Colonic mucosa (tissue), 4 donors: ENCODE data around the gene BRINP1. TPM values are rescaled to one million over a fixed set of nuclear protein-coding genes. Genes with fewer than 3 reads are reported as not detected.

Experiments used
- DNase-seq: peaks from one replicate; pipeline ENCODE4 v3.0.0-alpha.2; 2020
- H3K27ac ChIP-seq: fragments of 200-600 bp; one replicate; pipeline ENCODE4 v1.8.0; 2021
- H3K27me3 ChIP-seq: fragments of 200-600 bp; one replicate; pipeline ENCODE4 v1.8.0; 2021
- H3K36me3 ChIP-seq: fragments of 200-600 bp; one replicate; pipeline ENCODE4 v1.8.0; 2021
- H3K4me1 ChIP-seq: fragments of 200-600 bp; one replicate; pipeline ENCODE4 v1.8.0; 2021; ENCODE audit warnings: mild to moderate bottlenecking
- H3K4me3 ChIP-seq: fragments of 200-600 bp; one replicate; pipeline ENCODE4 v1.8.0; 2021
- H3K9ac ChIP-seq, 2 donors: one replicate each; pipeline ENCODE4 v1.7.0; 2013; ENCODE audit warnings: control low read depth in 2 of 2, low read depth in 2 of 2, low read length in 2 of 2
- H3K9me3 ChIP-seq: fragments of 200-600 bp; one replicate; pipeline ENCODE4 v1.8.0; 2021
- intact Hi-C: fragments of 100-400 bp; cut with DNase I; formaldehyde crosslinking; loops from one replicate; pipeline ENCODE4 v1.14.1; 2022
- total RNA-seq, 2 donors: library from RNA; stranded (reverse); fragmentation: NEBNext Ultra II Directional in 1 of 2; extraction: Animal tissue kit (Norgen Biotek cat#: 25700) in 1 of 2; gene quantifications; one replicate each; pipeline ENCODE4 v1.2.1, GENCODE V29; 2021
- TF ChIP-seq, protein P1 (sequence below): fragments of 200-600 bp; IDR thresholded peaks from one replicate; pipeline ENCODE4 v1.8.0; 2022; ENCODE audit warnings: antibody characterized with exemption, mild to moderate bottlenecking
- donor health status: healthy.
- donor health status: DM: no; HTN: no; CAD: no.
- donor health status: DM: no; HTN: no; CAD: no.

The BRINP1 gene
- total RNA-seq, 2 donors from 2014 or later = 0.10 to 0.13 TPM

DNA sequence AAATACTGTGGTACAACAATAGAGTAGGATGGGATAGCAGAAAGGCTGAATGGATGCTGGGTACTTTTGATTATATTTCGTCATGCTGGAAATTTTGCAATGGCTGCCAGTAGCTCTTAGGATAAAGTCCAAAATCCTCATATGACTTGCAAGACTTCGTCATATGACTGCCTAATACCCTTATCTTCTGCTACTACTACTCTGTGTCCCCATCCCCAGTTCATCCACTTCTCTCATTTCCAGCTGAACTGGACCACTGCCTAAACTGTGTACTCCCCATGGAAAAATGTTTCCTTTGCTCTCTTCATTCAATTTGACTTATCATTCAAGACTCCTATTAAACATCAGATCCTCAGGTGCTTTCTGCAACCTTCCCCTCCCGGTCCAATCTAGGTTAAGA is 212.9 kb downstream of the BRINP1 start:
- TF ChIP-seq, protein P1, sequence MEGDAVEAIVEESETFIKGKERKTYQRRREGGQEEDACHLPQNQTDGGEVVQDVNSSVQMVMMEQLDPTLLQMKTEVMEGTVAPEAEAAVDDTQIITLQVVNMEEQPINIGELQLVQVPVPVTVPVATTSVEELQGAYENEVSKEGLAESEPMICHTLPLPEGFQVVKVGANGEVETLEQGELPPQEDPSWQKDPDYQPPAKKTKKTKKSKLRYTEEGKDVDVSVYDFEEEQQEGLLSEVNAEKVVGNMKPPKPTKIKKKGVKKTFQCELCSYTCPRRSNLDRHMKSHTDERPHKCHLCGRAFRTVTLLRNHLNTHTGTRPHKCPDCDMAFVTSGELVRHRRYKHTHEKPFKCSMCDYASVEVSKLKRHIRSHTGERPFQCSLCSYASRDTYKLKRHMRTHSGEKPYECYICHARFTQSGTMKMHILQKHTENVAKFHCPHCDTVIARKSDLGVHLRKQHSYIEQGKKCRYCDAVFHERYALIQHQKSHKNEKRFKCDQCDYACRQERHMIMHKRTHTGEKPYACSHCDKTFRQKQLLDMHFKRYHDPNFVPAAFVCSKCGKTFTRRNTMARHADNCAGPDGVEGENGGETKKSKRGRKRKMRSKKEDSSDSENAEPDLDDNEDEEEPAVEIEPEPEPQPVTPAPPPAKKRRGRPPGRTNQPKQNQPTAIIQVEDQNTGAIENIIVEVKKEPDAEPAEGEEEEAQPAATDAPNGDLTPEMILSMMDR = no peak
- Histone ChIP-seq H3K27me3 (no peaks in the 10 kb centered on the region), H3K27ac (no peak overlapping the region), H3K4me1 (no peaks in the 10 kb centered on the region), H3K36me3 (no peaks in the 10 kb centered on the region), H3K9ac (no peak overlapping the region), H3K9me3 (no peaks in the 10 kb centered on the region), H3K4me3 (no peak overlapping the region)
- no peak for DNase-seq
- intact Hi-C loops = no loop called here

DNA sequence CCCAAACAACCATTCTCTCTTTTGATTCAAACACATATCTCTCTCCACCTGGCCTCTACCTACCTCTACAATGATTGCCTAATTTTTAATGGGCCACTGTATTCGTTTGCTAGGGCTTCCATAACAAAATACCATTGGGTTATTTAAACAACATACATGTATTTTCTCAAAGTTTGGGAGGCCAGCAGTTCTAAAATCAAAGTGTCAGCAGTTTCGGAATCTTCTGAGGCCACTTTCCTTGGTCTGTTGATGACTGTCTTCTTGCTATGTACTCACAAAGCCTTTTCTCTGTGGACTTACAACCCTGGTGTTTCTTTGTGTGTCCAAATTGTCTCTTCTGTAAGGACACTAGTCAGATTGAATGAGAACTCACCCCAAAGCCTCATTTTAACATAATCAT is 214.7 kb downstream of the BRINP1 start:
- Histone ChIP-seq H3K9me3 (no peaks in the 10 kb centered on the region), H3K9ac (no peak overlapping the region), H3K27me3 (no peaks in the 10 kb centered on the region), H3K4me1 (no peaks in the 10 kb centered on the region), H3K4me3 (no peak overlapping the region), H3K27ac (no peak overlapping the region), H3K36me3 (no peaks in the 10 kb centered on the region)
- intact Hi-C loops = no loop called here
- DNase-seq = no peak
- TF ChIP-seq, protein P1 = no peak

DNA sequence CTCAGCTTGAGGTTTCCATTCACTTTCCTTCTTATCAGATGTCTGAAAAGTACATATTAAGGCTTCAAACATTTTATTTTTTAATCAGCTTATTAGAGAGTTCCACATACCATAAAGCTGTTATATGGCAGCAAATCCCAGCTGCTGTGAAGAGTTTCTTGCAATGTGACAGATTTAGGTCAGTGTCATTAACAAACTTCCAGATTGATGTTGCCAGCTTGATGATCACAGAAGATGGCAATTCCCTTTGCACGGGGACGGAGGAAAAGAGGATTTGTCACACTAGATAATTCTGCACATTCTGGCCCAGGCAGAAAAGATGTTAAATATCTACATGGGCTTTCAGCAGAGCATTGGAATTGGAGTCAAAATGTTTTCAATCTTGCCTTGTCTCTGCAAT is 215.8 kb downstream of the BRINP1 start:
- TF ChIP-seq, protein P1 = no peak

DNA sequence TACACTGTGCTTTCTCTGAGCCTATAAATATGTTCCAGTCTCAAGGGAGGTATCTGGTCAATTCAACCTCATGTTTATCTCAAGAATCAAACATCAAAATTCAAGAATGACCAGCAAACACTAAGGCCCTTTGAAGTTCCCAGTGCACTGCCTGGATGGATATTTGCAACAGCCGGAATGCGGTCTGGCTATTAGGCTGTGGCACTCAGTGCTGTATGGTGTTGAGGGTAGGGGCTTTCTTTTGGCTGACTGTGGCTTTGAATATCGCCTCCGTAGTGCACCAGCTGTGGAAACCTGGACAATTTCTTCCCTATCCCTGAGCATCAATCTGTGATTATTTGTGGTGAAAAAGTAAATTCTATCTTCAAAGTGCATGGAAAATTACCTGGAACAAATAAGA is 220.4 kb downstream of the BRINP1 start:
- no peak overlapping the region for H3K27ac ChIP-seq
- H3K27me3 ChIP-seq = no peaks in the 10 kb centered on the region
- no peaks in the 10 kb centered on the region for H3K36me3 ChIP-seq
- H3K9ac ChIP-seq = no peak overlapping the region
- H3K4me1 ChIP-seq = no peaks in the 10 kb centered on the region
- TF ChIP-seq, protein P1 = no peak
- no peak for DNase-seq
- H3K4me3 ChIP-seq = no peak overlapping the region
- H3K9me3 ChIP-seq = no peaks in the 10 kb centered on the region
- intact Hi-C loops = no loop called here

More for the DNA sequence above, 215.8 kb downstream of the BRINP1 start:
- H3K36me3 ChIP-seq = no peaks in the 10 kb centered on the region
- no peaks in the 10 kb centered on the region for H3K9me3 ChIP-seq
- H3K4me3 ChIP-seq = no peak overlapping the region
- no peak overlapping the region for H3K9ac ChIP-seq
- no peak overlapping the region for H3K27ac ChIP-seq
- no peak for DNase-seq
- intact Hi-C loops = no loop called here
- H3K4me1 ChIP-seq = no peaks in the 10 kb centered on the region
- H3K27me3 ChIP-seq = no peaks in the 10 kb centered on the region

DNA sequence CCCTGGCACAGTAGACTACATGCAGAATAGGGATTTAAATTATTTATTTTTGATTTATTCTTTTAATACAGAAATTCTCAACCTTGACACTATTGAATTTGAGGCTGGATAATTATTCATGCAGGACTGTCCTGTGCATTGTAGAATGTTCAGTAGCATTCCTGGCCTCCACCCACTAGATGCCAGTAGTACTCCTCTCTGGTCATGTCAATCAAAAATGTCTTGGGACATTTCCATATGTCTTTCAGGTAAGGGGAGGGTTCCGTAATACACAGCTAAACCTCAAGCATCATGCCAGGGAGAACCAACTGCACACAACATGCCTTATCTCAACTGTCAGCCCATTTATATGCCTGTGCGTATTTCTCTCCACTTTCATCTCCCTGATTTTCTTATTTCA is 231.8 kb downstream of the BRINP1 start:
- H3K36me3 ChIP-seq = no peaks in the 10 kb centered on the region
- DNase-seq = no peak
- H3K9me3 ChIP-seq = no peaks in the 10 kb centered on the region
- H3K9ac ChIP-seq = no peak overlapping the region
- intact Hi-C loops = no loop called here
- H3K4me3 ChIP-seq = no peak overlapping the region
- no peaks in the 10 kb centered on the region for H3K27me3 ChIP-seq
- TF ChIP-seq, protein P1 = no peak
- H3K27ac ChIP-seq = no peak overlapping the region
- no peaks in the 10 kb centered on the region for H3K4me1 ChIP-seq

DNA sequence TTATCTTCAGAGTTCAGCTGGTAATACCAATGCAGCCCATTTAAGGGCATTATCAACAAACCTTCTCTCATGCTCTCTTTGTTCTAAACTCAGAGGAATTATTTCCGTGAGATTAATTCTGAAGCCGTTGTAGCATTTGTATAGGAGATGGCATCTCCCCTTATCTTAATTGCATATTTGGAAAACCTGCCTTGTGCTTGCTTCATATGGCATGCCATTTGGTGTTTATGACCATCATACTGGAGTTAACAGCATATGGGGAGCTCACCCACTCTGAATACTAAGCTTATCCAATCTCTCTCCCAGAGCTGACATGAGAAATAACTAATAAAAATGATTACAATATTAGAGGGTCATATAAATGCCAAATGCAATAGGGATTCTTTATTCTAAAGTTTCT is 243.2 kb downstream of the BRINP1 start:
- H3K4me3 ChIP-seq = no peak overlapping the region
- H3K36me3 ChIP-seq = no peaks in the 10 kb centered on the region
- intact Hi-C loops = no loop called here
- DNase-seq = no peak
- no peaks in the 10 kb centered on the region for H3K9me3 ChIP-seq
- no peaks in the 10 kb centered on the region for H3K4me1 ChIP-seq
- H3K9ac ChIP-seq = no peak overlapping the region
- H3K27me3 ChIP-seq = no peaks in the 10 kb centered on the region
- no peak overlapping the region for H3K27ac ChIP-seq
- TF ChIP-seq, protein P1 = no peak
